Body of pancreas (tissue), 4 donors: ENCODE measurements around the gene GPR42. TPM values are rescaled to one million over a fixed set of nuclear protein-coding genes. Genes with fewer than 3 reads are reported as not detected.
A peak's percentile ranks its signal among the peaks of the same experiment; 100 is the strongest.
"Not testable (repeated sequence)": the region's sequence is repeated elsewhere in the genome, so short reads cannot be mapped to it uniquely, and the experiment has no call there.

Experiments used
- ATAC-seq: fragments of 150-250 bp; one replicate; pipeline ENCODE4 v1.9.1; 2016
- DNase-seq, 4 donors: peaks; one replicate each; pipeline ENCODE4 v3.0.0-alpha.2; 2019
- H3K27ac ChIP-seq, 4 donors: fragments of 200-600 bp; sonication (generic); 1 replicate in 3 of 4; 2 replicates in 1 of 4; pipeline versions ENCODE4 v1.5.1 to v1.6.1; 2016 to 2019; ENCODE audit warnings: mild to moderate bottlenecking in 1 of 4, mixed read lengths in 1 of 4, moderate library complexity in 1 of 4
- H3K27me3 ChIP-seq, 2 donors: fragments of 200-600 bp; sonication (generic); one replicate each; pipeline ENCODE4 v1.6.0; 2016; ENCODE audit warnings: mild to moderate bottlenecking in 1 of 2
- H3K36me3 ChIP-seq, 2 donors: fragments of 200-600 bp; sonication (generic); replicated peaks in 1 of 2; 2 replicates each; pipeline ENCODE4 v1.5.1; 2016; ENCODE audit warnings: low read depth in 2 of 2; ENCODE audit not compliant: insufficient read depth in 1 of 2
- H3K4me1 ChIP-seq: fragments of 200-600 bp; sonication (generic); one replicate; pipeline ENCODE4 v1.6.0; 2016
- H3K4me3 ChIP-seq, 2 donors: fragments of 200-600 bp; sonication (generic); 1 replicate in 1 of 2; 2 replicates in 1 of 2; pipeline ENCODE4 v1.5.1; 2016 to 2019
- H3K9me3 ChIP-seq, 3 donors: fragments of 200-600 bp; sonication (generic); 1 replicate in 2 of 3; 2 replicates in 1 of 3; pipeline ENCODE4 v1.5.1; 2016
- CTCF ChIP-seq, 7 experiments: fragments of 450-650 bp in 4 of 7; fragments of 200-600 bp in 3 of 7; sonication (generic) in 3 of 7; IDR thresholded peaks; one replicate each; pipeline ENCODE4 v1.5.1; 2016 to 2019; ENCODE audit warnings: antibody characterized with exemption in 7 of 7
- POLR2A ChIP-seq, 3 donors: fragments of 450-650 bp; IDR thresholded peaks; one replicate each; pipeline ENCODE4 v1.6.1; 2016; ENCODE audit warnings: antibody characterized with exemption in 3 of 3, mild to moderate bottlenecking in 2 of 3
- WGBS, 2 donors: methylation state at CpG; one replicate each; pipeline ENCODE4 v1.1.5; 2017; 5-methylcytosine and 5-hydroxymethylcytosine counted together
- intact Hi-C: fragments of 100-400 bp; cut with DNase I; formaldehyde crosslinking; loops from one replicate; pipeline ENCODE4 v1.15.1; 2023
- total RNA-seq, 2 donors: library from RNA; depleted of rRNA; stranded (reverse); fragments of >200 nt; gene quantifications; one replicate each; pipeline ENCODE4 v1.1.0, GENCODE V29; 2016

Gene GPR42
- total RNA-seq, 2 donors from 2014 or later = not detected

- 56 to 62% methylated on average over 6 of the region's 6 CpGs for WGBS, 2 donors
- TF ChIP-seq POLR2A (IDR thresholded peaks at IDR 0.05) (no peak), CTCF (IDR thresholded peaks at IDR 0.05) (no peak)
- no peak overlapping the region for H3K27ac ChIP-seq
Observed at GRCh38 chr19:35355791-35356460, 14.9 kb upstream of the GPR42 start.

GRCh38 chr19:35357867-35358573, 12.8 kb upstream of the GPR42 start, which contains the start of gene FFAR3:
Gene FFAR3 (plus strand): TSS chr19:35358460. CDS start chr19:35358891, 431 bp downstream.
- WGBS, 2 donors = 31 to 40% methylated on average over 17 to 18 of the region's 18 CpGs
- TF ChIP-seq POLR2A (IDR thresholded peaks at IDR 0.05) (no peak), CTCF (IDR thresholded peaks at IDR 0.05) (no peak)
- H3K27me3 ChIP-seq = no peaks in the 10 kb centered on the region
- intact Hi-C loops = no loop called here
- DNase-seq (peak; percentile 58 to 81 (median 72)), ATAC-seq (peak; percentile 65)
- H3K9me3 ChIP-seq = no peaks in the 10 kb centered on the region
- H3K4me3 ChIP-seq = no peak within 1 kb of the TSS
- H3K4me1 ChIP-seq = peaks cover 24% of the 10 kb centered on the region
- H3K27ac ChIP-seq = no peak within 1 kb of the TSS
- H3K36me3 ChIP-seq = no peaks in the 10 kb centered on the region

More at GRCh38 chr19:35355791-35356460, 14.9 kb upstream of the GPR42 start:
- Histone ChIP-seq H3K9me3 (no peaks in the 10 kb centered on the region), H3K27me3 (no peaks in the 10 kb centered on the region), H3K4me1 (peaks cover 12% of the 10 kb centered on the region), H3K4me3 (no peak overlapping the region), H3K36me3 (no peaks in the 10 kb centered on the region)
- ATAC-seq (no peak), DNase-seq (no peak)
- intact Hi-C loops = no loop called here

GRCh38 chr19:35358834-35359233, 12.0 kb upstream of the GPR42 start:
- ATAC-seq, H3K36me3 ChIP-seq, H3K27ac ChIP-seq, H3K27me3 ChIP-seq, H3K4me3 ChIP-seq, DNase-seq, H3K9me3 ChIP-seq, intact Hi-C loops: not testable (repeated sequence)
- 89% methylated on average over 11 of the region's 16 CpGs; no CpG with 5 or more reads in 1 of the 2 donors for WGBS, 2 donors
- peaks cover 24% of the 10 kb centered on the region for H3K4me1 ChIP-seq

GRCh38 chr19:35359395-35359794, 11.5 kb upstream of the GPR42 start:
- DNase-seq, H3K36me3 ChIP-seq, H3K27me3 ChIP-seq, H3K4me3 ChIP-seq, H3K9me3 ChIP-seq, H3K27ac ChIP-seq, intact Hi-C loops, ATAC-seq: not testable (repeated sequence)
- WGBS, 2 donors = 87 to 92% methylated on average over 15 of the region's 21 CpGs
- H3K4me1 ChIP-seq = peaks cover 24% of the 10 kb centered on the region

GRCh38 chr19:35360081-35360480, 10.8 kb upstream of the GPR42 start:
- H3K27ac ChIP-seq, H3K9me3 ChIP-seq, intact Hi-C loops, H3K27me3 ChIP-seq, H3K4me3 ChIP-seq, ATAC-seq, DNase-seq, H3K36me3 ChIP-seq: not testable (repeated sequence)
- 90% methylated on average over 2 of the region's 5 CpGs; no CpG with 5 or more reads in 1 of the 2 donors for WGBS, 2 donors
- peaks cover 24% of the 10 kb centered on the region for H3K4me1 ChIP-seq

- ATAC-seq (peak; percentile 43), DNase-seq (peak in 1 of 4 donors; percentile 36)
- no peak for TF ChIP-seq POLR2A (IDR thresholded peaks at IDR 0.05)
- no peak for TF ChIP-seq CTCF (IDR thresholded peaks at IDR 0.05)
- Histone ChIP-seq H3K4me3 (no peak overlapping the region), H3K27ac (no peak overlapping the region), H3K9me3 (no peaks in the 10 kb centered on the region), H3K36me3 (no peaks in the 10 kb centered on the region), H3K27me3 (no peaks in the 10 kb centered on the region), H3K4me1 (peaks cover 24% of the 10 kb centered on the region)
- 14 to 24% methylated on average over 3 to 5 of the region's 5 CpGs for WGBS, 2 donors
- intact Hi-C loops = no loop called here
Observed at GRCh38 chr19:35360880-35361420, 9.9 kb upstream of the GPR42 start.
